ENCODE data around the gene REEP2. TPM values are rescaled to one million over a fixed set of nuclear protein-coding genes. Genes with fewer than 3 reads are reported as not detected.

Gene REEP2
- total RNA-seq, 1 experiment from 2014 or later = 49.0 TPM

DNA sequence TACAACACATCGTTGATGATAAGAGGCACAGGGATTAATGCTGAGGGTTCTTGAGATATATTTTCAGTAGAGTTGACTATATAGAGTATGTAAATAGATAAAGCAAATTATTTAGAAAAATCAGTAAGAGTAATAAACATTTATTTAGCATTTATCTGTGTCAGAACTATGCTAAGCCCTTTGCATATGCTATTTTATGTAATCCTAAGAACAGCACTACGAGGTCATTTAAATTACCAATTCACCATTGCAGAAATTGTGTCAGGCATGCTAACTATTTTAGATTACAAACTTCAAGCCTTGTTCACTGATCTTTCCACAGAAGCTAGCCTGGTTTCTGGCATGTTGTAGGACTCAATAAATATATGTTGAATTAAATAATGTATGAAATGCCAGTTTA lies 20.4 kb upstream of the REEP2 start:
- Histone ChIP-seq H3K23me2 (ENCODE audit: insufficient read length, low read depth, low read length, poor library complexity, severe bottlenecking) (no peaks in the 10 kb centered on the region), H2BK5ac (ENCODE audit: insufficient read length, low read length) (no peak overlapping the region), H3K9me3 (ENCODE audit: control insufficient read depth, low read depth, low read length) (no peaks in the 10 kb centered on the region), H2AFZ (ENCODE audit: low read length) (no peak overlapping the region), H2BK120ac (ENCODE audit: low read depth, low read length, poor library complexity, severe bottlenecking) (no peak overlapping the region), H3K4me1 (ENCODE audit: insufficient read depth, low read length) (no peaks in the 10 kb centered on the region), H3K23ac (ENCODE audit: insufficient read length, low read depth, low read length) (no peak overlapping the region), H3K4ac (ENCODE audit: low read depth, low read length) (no peak overlapping the region), H3T11ph (ENCODE audit: low read length) (no peak overlapping the region), H3K18ac (ENCODE audit: insufficient read length, low read depth, low read length) (no peak overlapping the region), H4K5ac (ENCODE audit: insufficient read length, low read depth, low read length) (no peak overlapping the region), H3K56ac (ENCODE audit: insufficient read length, low read depth, low read length) (no peak overlapping the region), H4K8ac (replicated peaks; ENCODE audit: insufficient read length, low read depth, low read length) (no peak overlapping the region), H3K79me1 (ENCODE audit: insufficient read depth, low read depth, low read length, poor library complexity, severe bottlenecking) (no peaks in the 10 kb centered on the region), H2BK15ac (ENCODE audit: low read depth, low read length) (no peak overlapping the region), H3K79me2 (ENCODE audit: insufficient read depth, low read length) (no peaks in the 10 kb centered on the region), H3K4me2 (ENCODE audit: insufficient read depth, insufficient read length, low read length) (no peak overlapping the region), H4K91ac (ENCODE audit: insufficient read length, low read depth, low read length) (no peak overlapping the region), H4K20me1 (ENCODE audit: control insufficient read depth, insufficient read depth, insufficient read length) (no peaks in the 10 kb centered on the region), H2AK5ac (ENCODE audit: insufficient read length, low read length) (no peak overlapping the region), H3K14ac (ENCODE audit: insufficient read depth, low read length) (no peak overlapping the region), H2BK20ac (ENCODE audit: low read depth, low read length, poor library complexity, severe bottlenecking) (no peak overlapping the region), H2BK12ac (ENCODE audit: insufficient read length, low read depth, low read length) (no peak overlapping the region), H3K27me3 (ENCODE audit: insufficient read depth, low read length) (no peaks in the 10 kb centered on the region), H3K9ac (ENCODE audit: extremely low read depth, insufficient read length, low read length) (no peak overlapping the region), H3K27ac (ENCODE audit: insufficient read length, low read depth, low read length) (no peak overlapping the region)
- no CpG with 5 or more reads among the region's 2 CpGs for WGBS (ENCODE audit: extremely low coverage, insufficient read length, low lambda C conversion rate)
- DNase-seq = no peak
- TF ChIP-seq, protein P1, sequence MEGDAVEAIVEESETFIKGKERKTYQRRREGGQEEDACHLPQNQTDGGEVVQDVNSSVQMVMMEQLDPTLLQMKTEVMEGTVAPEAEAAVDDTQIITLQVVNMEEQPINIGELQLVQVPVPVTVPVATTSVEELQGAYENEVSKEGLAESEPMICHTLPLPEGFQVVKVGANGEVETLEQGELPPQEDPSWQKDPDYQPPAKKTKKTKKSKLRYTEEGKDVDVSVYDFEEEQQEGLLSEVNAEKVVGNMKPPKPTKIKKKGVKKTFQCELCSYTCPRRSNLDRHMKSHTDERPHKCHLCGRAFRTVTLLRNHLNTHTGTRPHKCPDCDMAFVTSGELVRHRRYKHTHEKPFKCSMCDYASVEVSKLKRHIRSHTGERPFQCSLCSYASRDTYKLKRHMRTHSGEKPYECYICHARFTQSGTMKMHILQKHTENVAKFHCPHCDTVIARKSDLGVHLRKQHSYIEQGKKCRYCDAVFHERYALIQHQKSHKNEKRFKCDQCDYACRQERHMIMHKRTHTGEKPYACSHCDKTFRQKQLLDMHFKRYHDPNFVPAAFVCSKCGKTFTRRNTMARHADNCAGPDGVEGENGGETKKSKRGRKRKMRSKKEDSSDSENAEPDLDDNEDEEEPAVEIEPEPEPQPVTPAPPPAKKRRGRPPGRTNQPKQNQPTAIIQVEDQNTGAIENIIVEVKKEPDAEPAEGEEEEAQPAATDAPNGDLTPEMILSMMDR (conservative IDR thresholded peaks at IDR 0.05) = no peak
- Mint-ChIP-seq H3K9me3 (no peaks in the 10 kb centered on the region), H3K27ac (no peak overlapping the region), H3K27me3 (ENCODE audit: low read depth) (no peaks in the 10 kb centered on the region), H3K36me3 (ENCODE audit: insufficient read depth in 1 of 3, low read depth in 3 of 3) (peaks cover 26 to 74% (median 73%) of the 10 kb centered on the region in 3 experiments; a peak in 6 of 7 replicates), H3K4me1 (no peaks in the 10 kb centered on the region), H3K4me3 (no peak overlapping the region)

All from H9 (cell line).